ENCODE data around the gene ARF3. TPM values are rescaled to one million over a fixed set of nuclear protein-coding genes. Genes with fewer than 3 reads are reported as not detected.

The ARF3 gene
- total RNA-seq, 1 experiment from 2014 or later: 263 TPM

DNA sequence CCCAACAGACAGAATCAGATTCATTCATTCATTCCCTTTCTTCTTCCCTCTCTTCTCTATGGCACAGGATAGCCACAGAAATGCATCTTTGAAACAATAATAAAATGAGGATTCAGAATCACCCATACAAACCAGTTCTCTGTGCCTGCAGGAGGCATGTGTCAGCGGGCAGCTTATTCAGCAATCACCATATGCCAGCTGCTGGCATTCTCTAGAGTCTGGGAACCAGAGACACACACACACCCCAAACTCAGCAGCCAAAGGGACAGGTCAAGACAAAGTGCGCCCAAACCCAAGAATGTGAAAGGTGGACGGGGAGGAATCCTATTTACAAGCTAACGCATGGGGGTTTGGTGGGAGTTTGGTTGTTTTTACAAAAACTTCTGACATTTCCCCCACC lies 14.1 kb downstream of the ARF3 start:
- peaks cover 21% of the 10 kb centered on the region; the same call in 1 of the 2 replicates for H3K79me2 ChIP-seq (ENCODE audit: insufficient read depth, low read length)

More for the DNA sequence above, 14.1 kb downstream of the ARF3 start:
- no peak overlapping the region for H2BK15ac ChIP-seq (ENCODE audit: low read depth, low read length)
- H2AK5ac ChIP-seq (ENCODE audit: insufficient read length, low read length): no peak overlapping the region
- H4K8ac ChIP-seq (replicated peaks; ENCODE audit: insufficient read length, low read depth, low read length): no peak overlapping the region
- no peak overlapping the region for H2BK12ac ChIP-seq (ENCODE audit: insufficient read length, low read depth, low read length)
- Mint-ChIP-seq H3K36me3 (ENCODE audit: insufficient read depth in 1 of 3, low read depth in 3 of 3) (peaks cover 16 to 49% (median 35%) of the 10 kb centered on the region in 3 experiments), H3K4me1 (peaks cover 9 to 11% of the 10 kb centered on the region in 2 experiments), H3K27ac (peak overlapping the region in 1 of 3 experiments; percentile 41; a peak in 2 of 7 replicates), H3K4me3 (no peak overlapping the region), H3K9me3 (no peaks in the 10 kb centered on the region), H3K27me3 (ENCODE audit: low read depth) (no peaks in the 10 kb centered on the region)
- no peak overlapping the region for H3K27ac ChIP-seq (ENCODE audit: insufficient read length, low read depth, low read length)
- no CpG with 5 or more reads among the region's 4 CpGs for WGBS (ENCODE audit: extremely low coverage, insufficient read length, low lambda C conversion rate)
- H2BK20ac ChIP-seq (ENCODE audit: low read depth, low read length, poor library complexity, severe bottlenecking): no peak overlapping the region
- peaks cover 12% of the 10 kb centered on the region for H3K79me1 ChIP-seq (ENCODE audit: insufficient read depth, low read depth, low read length, poor library complexity, severe bottlenecking)
- no peak overlapping the region for H2BK5ac ChIP-seq (ENCODE audit: insufficient read length, low read length)
- no peak overlapping the region for H4K5ac ChIP-seq (ENCODE audit: insufficient read length, low read depth, low read length)
- H2BK120ac ChIP-seq (ENCODE audit: low read depth, low read length, poor library complexity, severe bottlenecking): no peak overlapping the region
- H3K4me2 ChIP-seq (ENCODE audit: insufficient read depth, insufficient read length, low read length): no peak overlapping the region
- no peaks in the 10 kb centered on the region for H4K20me1 ChIP-seq (ENCODE audit: control insufficient read depth, insufficient read depth, insufficient read length)
- H3T11ph ChIP-seq (ENCODE audit: low read length): no peak overlapping the region
- no peaks in the 10 kb centered on the region for H3K27me3 ChIP-seq (ENCODE audit: insufficient read depth, low read length)
- H3K18ac ChIP-seq (ENCODE audit: insufficient read length, low read depth, low read length): no peak overlapping the region
- no peak overlapping the region for H3K4ac ChIP-seq (ENCODE audit: low read depth, low read length)
- H3K56ac ChIP-seq (ENCODE audit: insufficient read length, low read depth, low read length): no peak overlapping the region
- no peaks in the 10 kb centered on the region for H3K23me2 ChIP-seq (ENCODE audit: insufficient read length, low read depth, low read length, poor library complexity, severe bottlenecking)
- H3K4me1 ChIP-seq (ENCODE audit: insufficient read depth, low read length): no peaks in the 10 kb centered on the region
- no peak overlapping the region for H4K91ac ChIP-seq (ENCODE audit: insufficient read length, low read depth, low read length)
- no peak overlapping the region for H3K23ac ChIP-seq (ENCODE audit: insufficient read length, low read depth, low read length)
- TF ChIP-seq, protein P1, sequence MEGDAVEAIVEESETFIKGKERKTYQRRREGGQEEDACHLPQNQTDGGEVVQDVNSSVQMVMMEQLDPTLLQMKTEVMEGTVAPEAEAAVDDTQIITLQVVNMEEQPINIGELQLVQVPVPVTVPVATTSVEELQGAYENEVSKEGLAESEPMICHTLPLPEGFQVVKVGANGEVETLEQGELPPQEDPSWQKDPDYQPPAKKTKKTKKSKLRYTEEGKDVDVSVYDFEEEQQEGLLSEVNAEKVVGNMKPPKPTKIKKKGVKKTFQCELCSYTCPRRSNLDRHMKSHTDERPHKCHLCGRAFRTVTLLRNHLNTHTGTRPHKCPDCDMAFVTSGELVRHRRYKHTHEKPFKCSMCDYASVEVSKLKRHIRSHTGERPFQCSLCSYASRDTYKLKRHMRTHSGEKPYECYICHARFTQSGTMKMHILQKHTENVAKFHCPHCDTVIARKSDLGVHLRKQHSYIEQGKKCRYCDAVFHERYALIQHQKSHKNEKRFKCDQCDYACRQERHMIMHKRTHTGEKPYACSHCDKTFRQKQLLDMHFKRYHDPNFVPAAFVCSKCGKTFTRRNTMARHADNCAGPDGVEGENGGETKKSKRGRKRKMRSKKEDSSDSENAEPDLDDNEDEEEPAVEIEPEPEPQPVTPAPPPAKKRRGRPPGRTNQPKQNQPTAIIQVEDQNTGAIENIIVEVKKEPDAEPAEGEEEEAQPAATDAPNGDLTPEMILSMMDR (conservative IDR thresholded peaks at IDR 0.05): no peak
- H2AFZ ChIP-seq (ENCODE audit: low read length): no peak overlapping the region
- no peak overlapping the region for H3K9ac ChIP-seq (ENCODE audit: extremely low read depth, insufficient read length, low read length)
- no peaks in the 10 kb centered on the region for H3K9me3 ChIP-seq (ENCODE audit: control insufficient read depth, low read depth, low read length)
- no peak for DNase-seq
- H3K14ac ChIP-seq (ENCODE audit: insufficient read depth, low read length): no peak overlapping the region
